Liver (tissue), 3 donors: ENCODE results near the gene GOLGA8A.
"Not testable (repeated sequence)": the region's sequence is repeated elsewhere in the genome, so short reads cannot be mapped to it uniquely, and the experiment has no call there.

Source experiments
- FOXA1 ChIP-seq: IDR thresholded peaks from 2 replicates; pipeline ENCODE4 v1.6.1; 2016; ENCODE audit warnings: antibody characterized with exemption
- GABPA ChIP-seq, 2 donors: IDR thresholded peaks in 1 of 2; conservative IDR thresholded peaks in 1 of 2; 2 replicates each; pipeline ENCODE4 v1.6.1; 2016; ENCODE audit warnings: antibody characterized with exemption in 2 of 2, mild to moderate bottlenecking in 1 of 2, moderate library complexity in 1 of 2
- HNF4A ChIP-seq, 2 donors: conservative IDR thresholded peaks; 2 replicates each; pipeline ENCODE4 v1.6.1; 2016; ENCODE audit warnings: antibody characterized with exemption in 2 of 2, mild to moderate bottlenecking in 2 of 2
- RAD21 ChIP-seq, 2 donors: IDR thresholded peaks; 2 replicates each; pipeline ENCODE4 v1.6.1; 2016; ENCODE audit warnings: antibody characterized with exemption in 2 of 2, mild to moderate bottlenecking in 2 of 2
- RXRA ChIP-seq, 2 donors: IDR thresholded peaks; 2 replicates each; pipeline ENCODE4 v1.6.1; 2017 to 2018; ENCODE audit warnings: antibody characterized with exemption in 2 of 2, mild to moderate bottlenecking in 1 of 2
- SP1 ChIP-seq: IDR thresholded peaks from 2 replicates; pipeline ENCODE4 v1.6.1; 2018; ENCODE audit warnings: antibody characterized with exemption, mild to moderate bottlenecking
- TAF1 ChIP-seq: conservative IDR thresholded peaks from 2 replicates; pipeline ENCODE4 v1.6.1; 2016; ENCODE audit warnings: antibody characterized with exemption, mild to moderate bottlenecking
- YY1 ChIP-seq: IDR thresholded peaks from 2 replicates; pipeline ENCODE4 v1.6.1; 2016; ENCODE audit warnings: antibody characterized with exemption, mild to moderate bottlenecking
- TF ChIP-seq, protein P1 (sequence below): fragments of 150-350 bp; IDR thresholded peaks from 2 replicates; pipeline ENCODE4 v1.5.1; 2017; ENCODE audit warnings: improper control_type of control experiment, low read depth, low read length; ENCODE audit not compliant: missing input control
- TF ChIP-seq, protein P2 (sequence below): IDR thresholded peaks from 2 replicates; pipeline ENCODE4 v1.6.1; 2016; ENCODE audit warnings: antibody characterized with exemption
- TF ChIP-seq, protein P3 (sequence below): IDR thresholded peaks from 2 replicates; pipeline ENCODE4 v1.6.1; 2016; ENCODE audit warnings: antibody characterized with exemption, mild to moderate bottlenecking
- TF ChIP-seq, protein P4 (sequence below): IDR thresholded peaks from 2 replicates; pipeline ENCODE4 v1.6.1; 2016; ENCODE audit warnings: antibody characterized with exemption
- donor health status: healthy.
- donor health status: healthy.

DNA sequence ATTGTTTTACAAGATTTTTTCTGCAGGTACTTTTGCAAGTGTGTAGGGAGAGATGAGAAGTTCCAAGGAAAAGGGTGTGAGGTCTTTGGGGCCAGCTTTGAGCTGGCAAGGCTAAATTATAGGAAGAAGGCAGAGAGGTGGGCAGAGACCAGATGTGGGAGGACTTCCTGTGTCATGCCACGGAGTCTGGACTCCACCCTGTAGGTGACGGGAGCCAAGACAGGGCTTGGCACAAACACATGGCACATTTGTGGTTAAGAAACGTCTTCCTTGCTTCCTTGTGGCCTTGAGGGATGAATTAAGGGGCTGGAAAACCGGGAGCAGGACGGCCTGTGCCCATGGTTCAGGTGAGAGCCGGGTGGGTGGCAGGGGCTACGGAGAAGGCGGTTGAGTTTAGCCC, 19.2 kb downstream of the GOLGA8A start:
- TF ChIP-seq, protein P1, sequence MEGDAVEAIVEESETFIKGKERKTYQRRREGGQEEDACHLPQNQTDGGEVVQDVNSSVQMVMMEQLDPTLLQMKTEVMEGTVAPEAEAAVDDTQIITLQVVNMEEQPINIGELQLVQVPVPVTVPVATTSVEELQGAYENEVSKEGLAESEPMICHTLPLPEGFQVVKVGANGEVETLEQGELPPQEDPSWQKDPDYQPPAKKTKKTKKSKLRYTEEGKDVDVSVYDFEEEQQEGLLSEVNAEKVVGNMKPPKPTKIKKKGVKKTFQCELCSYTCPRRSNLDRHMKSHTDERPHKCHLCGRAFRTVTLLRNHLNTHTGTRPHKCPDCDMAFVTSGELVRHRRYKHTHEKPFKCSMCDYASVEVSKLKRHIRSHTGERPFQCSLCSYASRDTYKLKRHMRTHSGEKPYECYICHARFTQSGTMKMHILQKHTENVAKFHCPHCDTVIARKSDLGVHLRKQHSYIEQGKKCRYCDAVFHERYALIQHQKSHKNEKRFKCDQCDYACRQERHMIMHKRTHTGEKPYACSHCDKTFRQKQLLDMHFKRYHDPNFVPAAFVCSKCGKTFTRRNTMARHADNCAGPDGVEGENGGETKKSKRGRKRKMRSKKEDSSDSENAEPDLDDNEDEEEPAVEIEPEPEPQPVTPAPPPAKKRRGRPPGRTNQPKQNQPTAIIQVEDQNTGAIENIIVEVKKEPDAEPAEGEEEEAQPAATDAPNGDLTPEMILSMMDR = not testable (repeated sequence)
- not testable (repeated sequence) for TF ChIP-seq GABPA (IDR thresholded peaks at IDR 0.05 in 1 of 2, conservative IDR thresholded peaks at IDR 0.05 in 1 of 2); YY1; SP1; RAD21 (IDR thresholded peaks at IDR 0.05); HNF4A (conservative IDR thresholded peaks at IDR 0.05); RXRA (IDR thresholded peaks at IDR 0.05); TAF1; FOXA1
- TF ChIP-seq, protein P2, sequence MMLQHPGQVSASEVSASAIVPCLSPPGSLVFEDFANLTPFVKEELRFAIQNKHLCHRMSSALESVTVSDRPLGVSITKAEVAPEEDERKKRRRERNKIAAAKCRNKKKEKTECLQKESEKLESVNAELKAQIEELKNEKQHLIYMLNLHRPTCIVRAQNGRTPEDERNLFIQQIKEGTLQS = not testable (repeated sequence)
- TF ChIP-seq, protein P3, sequence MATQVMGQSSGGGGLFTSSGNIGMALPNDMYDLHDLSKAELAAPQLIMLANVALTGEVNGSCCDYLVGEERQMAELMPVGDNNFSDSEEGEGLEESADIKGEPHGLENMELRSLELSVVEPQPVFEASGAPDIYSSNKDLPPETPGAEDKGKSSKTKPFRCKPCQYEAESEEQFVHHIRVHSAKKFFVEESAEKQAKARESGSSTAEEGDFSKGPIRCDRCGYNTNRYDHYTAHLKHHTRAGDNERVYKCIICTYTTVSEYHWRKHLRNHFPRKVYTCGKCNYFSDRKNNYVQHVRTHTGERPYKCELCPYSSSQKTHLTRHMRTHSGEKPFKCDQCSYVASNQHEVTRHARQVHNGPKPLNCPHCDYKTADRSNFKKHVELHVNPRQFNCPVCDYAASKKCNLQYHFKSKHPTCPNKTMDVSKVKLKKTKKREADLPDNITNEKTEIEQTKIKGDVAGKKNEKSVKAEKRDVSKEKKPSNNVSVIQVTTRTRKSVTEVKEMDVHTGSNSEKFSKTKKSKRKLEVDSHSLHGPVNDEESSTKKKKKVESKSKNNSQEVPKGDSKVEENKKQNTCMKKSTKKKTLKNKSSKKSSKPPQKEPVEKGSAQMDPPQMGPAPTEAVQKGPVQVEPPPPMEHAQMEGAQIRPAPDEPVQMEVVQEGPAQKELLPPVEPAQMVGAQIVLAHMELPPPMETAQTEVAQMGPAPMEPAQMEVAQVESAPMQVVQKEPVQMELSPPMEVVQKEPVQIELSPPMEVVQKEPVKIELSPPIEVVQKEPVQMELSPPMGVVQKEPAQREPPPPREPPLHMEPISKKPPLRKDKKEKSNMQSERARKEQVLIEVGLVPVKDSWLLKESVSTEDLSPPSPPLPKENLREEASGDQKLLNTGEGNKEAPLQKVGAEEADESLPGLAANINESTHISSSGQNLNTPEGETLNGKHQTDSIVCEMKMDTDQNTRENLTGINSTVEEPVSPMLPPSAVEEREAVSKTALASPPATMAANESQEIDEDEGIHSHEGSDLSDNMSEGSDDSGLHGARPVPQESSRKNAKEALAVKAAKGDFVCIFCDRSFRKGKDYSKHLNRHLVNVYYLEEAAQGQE = not testable (repeated sequence)
- TF ChIP-seq, protein P4, sequence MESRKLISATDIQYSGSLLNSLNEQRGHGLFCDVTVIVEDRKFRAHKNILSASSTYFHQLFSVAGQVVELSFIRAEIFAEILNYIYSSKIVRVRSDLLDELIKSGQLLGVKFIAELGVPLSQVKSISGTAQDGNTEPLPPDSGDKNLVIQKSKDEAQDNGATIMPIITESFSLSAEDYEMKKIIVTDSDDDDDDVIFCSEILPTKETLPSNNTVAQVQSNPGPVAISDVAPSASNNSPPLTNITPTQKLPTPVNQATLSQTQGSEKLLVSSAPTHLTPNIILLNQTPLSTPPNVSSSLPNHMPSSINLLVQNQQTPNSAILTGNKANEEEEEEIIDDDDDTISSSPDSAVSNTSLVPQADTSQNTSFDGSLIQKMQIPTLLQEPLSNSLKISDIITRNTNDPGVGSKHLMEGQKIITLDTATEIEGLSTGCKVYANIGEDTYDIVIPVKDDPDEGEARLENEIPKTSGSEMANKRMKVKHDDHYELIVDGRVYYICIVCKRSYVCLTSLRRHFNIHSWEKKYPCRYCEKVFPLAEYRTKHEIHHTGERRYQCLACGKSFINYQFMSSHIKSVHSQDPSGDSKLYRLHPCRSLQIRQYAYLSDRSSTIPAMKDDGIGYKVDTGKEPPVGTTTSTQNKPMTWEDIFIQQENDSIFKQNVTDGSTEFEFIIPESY = not testable (repeated sequence)
